ENCODE data around the gene NFIB.

GRCh38 chr9:14250794-14251153, 63.2 kb downstream of the NFIB start:
- TF ChIP-seq CTCF (IDR thresholded peaks at IDR 0.05) (no peak), EP300 (IDR thresholded peaks at IDR 0.05) (no peak), POLR2A (IDR thresholded peaks at IDR 0.05) (no peak), POLR2AphosphoS5 (IDR thresholded peaks at IDR 0.05) (no peak)

Data from stomach (tissue), 4 donors.